ENCODE data around the gene AGBL5.

Gene AGBL5

GRCh38 chr2:27079233-27080139 is 28.0 kb downstream of the AGBL5 start:
- no peak for DNase-seq

- no peak for DNase-seq
Measured at GRCh38 chr2:27080140-27080469, 28.6 kb downstream of the AGBL5 start.

- no peak for DNase-seq
Measured at GRCh38 chr2:27080603-27080936, 29.1 kb downstream of the AGBL5 start.

GRCh38 chr2:27081984-27082772 is 30.7 kb downstream of the AGBL5 start:
- DNase-seq = no peak

GRCh38 chr2:27082773-27083409 is 31.4 kb downstream of the AGBL5 start:
- DNase-seq = no peak

- no peak for DNase-seq
Measured at GRCh38 chr2:27083410-27084296, 32.2 kb downstream of the AGBL5 start.

GRCh38 chr2:27084297-27085061 is 33.0 kb downstream of the AGBL5 start:
- no peak for DNase-seq

GRCh38 chr2:27085062-27085672 is 33.7 kb downstream of the AGBL5 start:
- no peak for DNase-seq

GRCh38 chr2:27085673-27086089 is 34.2 kb downstream of the AGBL5 start:
- DNase-seq = peak; percentile 13

- DNase-seq = peak; percentile 87
Measured at GRCh38 chr2:27086090-27086723, 34.7 kb downstream of the AGBL5 start.

- DNase-seq = peak; percentile 42
Measured at GRCh38 chr2:27086724-27087593, 35.5 kb downstream of the AGBL5 start, which contains the start of gene KHK. Gene KHK (plus strand): TSS chr2:27086772. CDS start chr2:27087260, 488 bp downstream.

- no peak for DNase-seq
Measured at GRCh38 chr2:27087823-27088410, 36.4 kb downstream of the AGBL5 start.

- DNase-seq = no peak
Measured at GRCh38 chr2:27088634-27089033, 37.2 kb downstream of the AGBL5 start.

GRCh38 chr2:27089111-27089954 is 37.9 kb downstream of the AGBL5 start:
- DNase-seq = no peak

GRCh38 chr2:27091746-27092695 is 40.6 kb downstream of the AGBL5 start:
- DNase-seq = no peak

GRCh38 chr2:27092696-27093429 is 41.4 kb downstream of the AGBL5 start:
- DNase-seq = no peak
